GM12878 (cell line): Measurements from ENCODE around the gene TTC33. TPM values are rescaled to one million over a fixed set of nuclear protein-coding genes. Genes with fewer than 3 reads are reported as not detected.

Experiments
- ATAC-seq: fragments of 200-7000 bp; cut with Tn5 transposase; 3 replicates; pipeline ENCODE4 v1.9.1; 2020; ENCODE audit warnings: mild to moderate bottlenecking, moderate library complexity
- BruUV-seq: library from RNA; stranded (reverse); fragments of 400-500 nt; replicated peaks from 2 replicates; lab custom pipeline; 2021; lab: Mats Ljungman, UMichigan
- CTCF ChIA-PET: fragments of 300-600 bp; sonication (Branson Sonifier 250); formaldehyde crosslinking; extraction: SDS; loops from one replicate; lab custom pipeline; 2021; ENCODE audit warnings: inconsistent platforms; lab: Yijun Ruan, JAX
- POLR2A ChIA-PET: fragments of 350-600 bp; formaldehyde crosslinking; extraction: SDS; loops from one replicate; lab custom pipeline; 2021; ENCODE audit warnings: inconsistent platforms; lab: Charles Lee
- RAD21 ChIA-PET: fragments of 300-600 bp; sonication (Branson Sonifier 250); formaldehyde crosslinking; loops from one replicate; lab custom pipeline; 2023; ENCODE audit warnings: antibody characterized with exemption; ENCODE audit not compliant: unreplicated experiment; lab: Charles Lee
- SMC1A ChIA-PET: fragments of 300-600 bp; sonication (Branson Sonifier 250); formaldehyde crosslinking; loops from one replicate; lab custom pipeline; 2023; ENCODE audit not compliant: unreplicated experiment, uncharacterized antibody; lab: Charles Lee
- DNase-seq: peaks from one replicate; pipeline ENCODE4 v3.0.0-alpha.2; 2011; ENCODE audit warnings: low read depth, low spot score
- FAIRE-seq: peaks from 3 replicates; lab custom pipeline; 2011; peaks lifted over from hg19 to GRCh38; lab: Jason Lieb, UNC
- H2AFZ ChIP-seq: 2 replicates; pipeline ENCODE4 v1.6.0; 2011; ENCODE audit warnings: low read depth, low read length, control low read depth; ENCODE audit not compliant: control insufficient read depth
- H3K27ac ChIP-seq: 2 replicates; pipeline ENCODE4 v1.5.1; 2011; ENCODE audit warnings: control low read depth; ENCODE audit not compliant: control insufficient read depth, insufficient read depth
- H3K27me3 ChIP-seq, 2 experiments: replicated peaks in 1 of 2; 2 replicates each; pipeline versions ENCODE4 v1.6.0 to v1.6.1; 2011; ENCODE audit warnings: low read length in 1 of 2; ENCODE audit not compliant: control insufficient read depth in 2 of 2, insufficient read depth in 2 of 2
- H3K36me3 ChIP-seq, 2 experiments: 2 replicates each; pipeline ENCODE4 v1.5.1; 2011; ENCODE audit warnings: low read length in 1 of 2; ENCODE audit not compliant: control insufficient read depth in 2 of 2, insufficient read depth in 2 of 2
- H3K4me1 ChIP-seq: 2 replicates; pipeline ENCODE4 v1.6.1; 2011; ENCODE audit warnings: mild to moderate bottlenecking, low read length, moderate library complexity, mixed read lengths; ENCODE audit not compliant: control insufficient read depth, insufficient read depth
- H3K4me2 ChIP-seq: 2 replicates; pipeline ENCODE4 v1.6.0; 2011; ENCODE audit warnings: control low read depth; ENCODE audit not compliant: control insufficient read depth, insufficient read depth
- H3K4me3 ChIP-seq: fragments of 200-600 bp; sonication (generic); 2 replicates; pipeline ENCODE4 v1.5.1; 2016
- H3K79me2 ChIP-seq: 2 replicates; pipeline ENCODE4 v1.6.0; 2011; ENCODE audit warnings: low read length; ENCODE audit not compliant: control insufficient read depth, insufficient read depth
- H3K9ac ChIP-seq: 2 replicates; pipeline ENCODE4 v1.8.0; 2011; ENCODE audit warnings: low read length, control low read depth, mixed read lengths; ENCODE audit not compliant: control insufficient read depth, insufficient read depth
- H3K9me3 ChIP-seq: replicated peaks from 3 replicates; pipeline ENCODE4 v1.5.1; 2011; ENCODE audit warnings: mild to moderate bottlenecking, low read length; ENCODE audit not compliant: control insufficient read depth, insufficient read depth
- H4K20me1 ChIP-seq: 2 replicates; pipeline ENCODE4 v1.6.0; 2011; ENCODE audit not compliant: control insufficient read depth, insufficient read depth
- BACH1 ChIP-seq: fragments of 450-650 bp; IDR thresholded peaks from 2 replicates; pipeline ENCODE4 v1.6.1; 2017; ENCODE audit warnings: mild to moderate bottlenecking, borderline replicate concordance
- BHLHE40 ChIP-seq, 2 experiments: fragments of 450-650 bp in 1 of 2; IDR thresholded peaks; 2 replicates each; pipeline ENCODE4 v1.6.1; 2011 to 2017; ENCODE audit warnings: low read depth in 2 of 2, borderline replicate concordance in 1 of 2, improper control_type of control experiment in 1 of 2, low read length in 1 of 2, mild to moderate bottlenecking in 1 of 2
- DPF2 ChIP-seq: fragments of 450-650 bp; IDR thresholded peaks from 2 replicates; pipeline ENCODE4 v1.6.1; 2017; ENCODE audit warnings: mild to moderate bottlenecking
- HDAC6 ChIP-seq: fragments of 200-600 bp; sonication (generic); IDR thresholded peaks from one replicate; pipeline ENCODE4 v1.8.0; 2017; ENCODE audit warnings: antibody characterized with exemption; ENCODE audit not compliant: unreplicated experiment
- IKZF1 ChIP-seq: fragments of 450-650 bp; conservative IDR thresholded peaks from 2 replicates; pipeline ENCODE4 v1.6.1; 2017; ENCODE audit warnings: antibody characterized with exemption, mild to moderate bottlenecking
- IRF4 ChIP-seq: IDR thresholded peaks from 2 replicates; pipeline ENCODE4 v1.6.1; 2011; ENCODE audit warnings: low read depth, low read length
- POLR2A ChIP-seq: IDR thresholded peaks from 2 replicates; pipeline ENCODE4 v1.6.1; 2011; ENCODE audit warnings: low read depth, mild to moderate bottlenecking, low read length
- SMARCA5 ChIP-seq: fragments of 450-650 bp; IDR thresholded peaks from 2 replicates; pipeline ENCODE4 v1.6.1; 2017; ENCODE audit warnings: mild to moderate bottlenecking
- ZNF207 ChIP-seq: fragments of 450-650 bp; IDR thresholded peaks from 2 replicates; pipeline ENCODE4 v1.6.1; 2014; ENCODE audit warnings: antibody characterized with exemption, mild to moderate bottlenecking, borderline replicate concordance
- WGBS: methylation state at CpG from one replicate; pipeline ENCODE4 v1.1.6; 2016; ENCODE audit warnings: low lambda C conversion rate; ENCODE audit not compliant: insufficient replicate concordance, insufficient coverage; ENCODE audit errors: missing lambda C conversion rate; 5-methylcytosine and 5-hydroxymethylcytosine counted together
- in situ Hi-C: fragments of 300-500 bp; cut with MboI; formaldehyde crosslinking; loops from 9 replicates; pipeline ENCODE4 v1.14.3; 2018; ENCODE audit warnings: mixed read lengths
- intact Hi-C: fragments of 100-400 bp; cut with micrococcal nuclease; formaldehyde crosslinking; loops from one replicate; pipeline ENCODE4 v1.14.2; 2022; ENCODE audit not compliant: unreplicated experiment
- polyA plus RNA-seq, 11 experiments: library from polyadenylated mRNA; depleted of rRNA in 4 of 11; unstranded in 6 of 11; stranded (reverse) in 5 of 11; fragments of >200 nt; fragmentation: Nextera tagmentation in 4 of 11; fragmentation: Illumina TruSeq in 1 of 11; extraction: Ambion mirVana in 4 of 11; extraction: Trizol in 1 of 11; gene quantifications; 1 replicate in 1 of 11; 2 replicates in 10 of 11; pipeline versions ENCODE4 v1.2.1 to v1.2.3, GENCODE V29; 2011 to 2016; ENCODE audit warnings: inconsistent platforms in 2 of 11, missing spikeins in 2 of 11, low read depth in 1 of 11
- total RNA-seq, 4 experiments: library from RNA; depleted of rRNA in 3 of 4; stranded (reverse); fragments of >200 nt in 3 of 4; fragmentation: Illumina TruSeq in 1 of 4; extraction: Trizol in 1 of 4; gene quantifications; 2 replicates each; pipeline versions ENCODE4 v1.2.1 to v1.2.3, GENCODE V29; 2013 to 2021
- TF ChIP-seq, protein P1 (sequence below): fragments of 450-650 bp; IDR thresholded peaks from 2 replicates; pipeline ENCODE4 v1.6.1; 2017; ENCODE audit warnings: mild to moderate bottlenecking, moderate library complexity
- TF ChIP-seq, protein P2 (sequence below): fragments of 450-650 bp; conservative IDR thresholded peaks from 2 replicates; pipeline ENCODE4 v1.6.1; 2017; ENCODE audit warnings: mild to moderate bottlenecking, moderate library complexity
- TF ChIP-seq, protein P3 (sequence below): IDR thresholded peaks from 2 replicates; pipeline ENCODE4 v1.6.1; 2012; ENCODE audit warnings: low read depth, low read length, improper control_type of control experiment

Gene TTC33
- total and polyA plus RNA-seq, 10 of the 15 experiments (the other 5 are each of a cell fraction or from before 2014, with no cell fraction given) = 7.9 to 22.3 (median 14.6) TPM

DNA sequence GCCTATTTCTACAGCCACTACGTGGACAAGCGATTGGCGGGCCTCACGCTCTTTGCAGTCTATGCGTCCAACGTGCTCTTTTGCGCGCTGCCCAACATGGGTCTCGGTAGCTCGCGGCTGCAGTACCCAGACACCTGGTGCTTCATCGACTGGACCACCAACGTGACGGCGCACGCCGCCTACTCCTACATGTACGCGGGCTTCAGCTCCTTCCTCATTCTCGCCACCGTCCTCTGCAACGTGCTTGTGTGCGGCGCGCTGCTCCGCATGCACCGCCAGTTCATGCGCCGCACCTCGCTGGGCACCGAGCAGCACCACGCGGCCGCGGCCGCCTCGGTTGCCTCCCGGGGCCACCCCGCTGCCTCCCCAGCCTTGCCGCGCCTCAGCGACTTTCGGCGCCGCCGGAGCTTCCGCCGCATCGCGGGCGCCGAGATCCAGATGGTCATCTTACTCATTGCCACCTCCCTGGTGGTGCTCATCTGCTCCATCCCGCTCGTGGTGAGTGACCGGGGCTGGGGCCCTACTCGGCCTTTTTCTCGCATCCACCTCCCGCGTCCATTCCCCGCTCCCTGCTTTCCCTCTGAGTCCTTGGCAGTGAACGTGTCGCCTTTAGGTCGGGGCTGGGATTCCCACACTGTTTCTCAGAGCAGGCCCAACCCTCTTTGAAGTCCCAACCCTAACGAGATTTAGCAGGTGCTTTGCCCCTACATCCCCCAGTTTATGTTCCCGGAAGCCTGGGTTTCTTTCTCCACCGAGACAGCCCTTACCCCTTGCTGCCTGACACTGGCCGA, 74.2 kb downstream of the TTC33 start:
- no peak overlapping the region for H3K9ac ChIP-seq
- peak overlapping the region; percentile 30 for H2AFZ ChIP-seq
- H3K4me3 ChIP-seq = peak overlapping the region; percentile 77; the same call in 1 of the 2 replicates
- H3K79me2 ChIP-seq = no peaks in the 10 kb centered on the region; the same call in 1 of the 2 replicates
- no peaks in the 10 kb centered on the region for H3K36me3 ChIP-seq
- H3K4me2 ChIP-seq = peak overlapping the region; percentile 98
- no TSS peak for BruUV-seq
- DNase-seq = no peak
- H3K27ac ChIP-seq = no peak overlapping the region
- POLR2A ChIA-PET = interaction anchor here (0.6 kb wide), 2 partner anchors 219 to 1705 kb away, joined by 3 to 5 read pairs; no protein-coding TSS in a partner anchor
- H4K20me1 ChIP-seq = peaks cover 3% of the 10 kb centered on the region; the same call in 1 of the 2 replicates
- intact Hi-C loops = loop anchor here (5.0 to 10.0 kb wide), 4 partner anchors 104 to 657 kb away; no protein-coding TSS in a partner anchor
- H3K27me3 ChIP-seq = peaks cover 5 to 19% of the 10 kb centered on the region in 2 experiments; a peak in 3 of 4 replicates
- in situ Hi-C loops = loop anchor here (5.0 to 25.0 kb wide), 3 partner anchors 194 to 1094 kb away; no protein-coding TSS in a partner anchor
- peak in 1 of 2 experiments; percentile 30; a peak in 2 of 4 replicates for TF ChIP-seq BHLHE40 (IDR thresholded peaks at IDR 0.05; ENCODE audit: borderline replicate concordance in 1 of 2, low read depth in 2 of 2, low read length in 1 of 2)
- no peak for TF ChIP-seq IRF4
- TF ChIP-seq POLR2A = no peak
- TF ChIP-seq SMARCA5 = no peak
- 0 out of 2 replicates have a peak, but pooled peaks have one; percentile 35 for TF ChIP-seq IKZF1
- TF ChIP-seq, protein P1, sequence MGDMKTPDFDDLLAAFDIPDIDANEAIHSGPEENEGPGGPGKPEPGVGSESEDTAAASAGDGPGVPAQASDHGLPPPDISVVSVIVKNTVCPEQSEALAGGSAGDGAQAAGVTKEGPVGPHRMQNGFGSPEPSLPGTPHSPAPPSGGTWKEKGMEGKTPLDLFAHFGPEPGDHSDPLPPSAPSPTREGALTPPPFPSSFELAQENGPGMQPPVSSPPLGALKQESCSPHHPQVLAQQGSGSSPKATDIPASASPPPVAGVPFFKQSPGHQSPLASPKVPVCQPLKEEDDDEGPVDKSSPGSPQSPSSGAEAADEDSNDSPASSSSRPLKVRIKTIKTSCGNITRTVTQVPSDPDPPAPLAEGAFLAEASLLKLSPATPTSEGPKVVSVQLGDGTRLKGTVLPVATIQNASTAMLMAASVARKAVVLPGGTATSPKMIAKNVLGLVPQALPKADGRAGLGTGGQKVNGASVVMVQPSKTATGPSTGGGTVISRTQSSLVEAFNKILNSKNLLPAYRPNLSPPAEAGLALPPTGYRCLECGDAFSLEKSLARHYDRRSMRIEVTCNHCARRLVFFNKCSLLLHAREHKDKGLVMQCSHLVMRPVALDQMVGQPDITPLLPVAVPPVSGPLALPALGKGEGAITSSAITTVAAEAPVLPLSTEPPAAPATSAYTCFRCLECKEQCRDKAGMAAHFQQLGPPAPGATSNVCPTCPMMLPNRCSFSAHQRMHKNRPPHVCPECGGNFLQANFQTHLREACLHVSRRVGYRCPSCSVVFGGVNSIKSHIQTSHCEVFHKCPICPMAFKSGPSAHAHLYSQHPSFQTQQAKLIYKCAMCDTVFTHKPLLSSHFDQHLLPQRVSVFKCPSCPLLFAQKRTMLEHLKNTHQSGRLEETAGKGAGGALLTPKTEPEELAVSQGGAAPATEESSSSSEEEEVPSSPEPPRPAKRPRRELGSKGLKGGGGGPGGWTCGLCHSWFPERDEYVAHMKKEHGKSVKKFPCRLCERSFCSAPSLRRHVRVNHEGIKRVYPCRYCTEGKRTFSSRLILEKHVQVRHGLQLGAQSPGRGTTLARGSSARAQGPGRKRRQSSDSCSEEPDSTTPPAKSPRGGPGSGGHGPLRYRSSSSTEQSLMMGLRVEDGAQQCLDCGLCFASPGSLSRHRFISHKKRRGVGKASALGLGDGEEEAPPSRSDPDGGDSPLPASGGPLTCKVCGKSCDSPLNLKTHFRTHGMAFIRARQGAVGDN = peak; percentile 64
- peak; percentile 52 for TF ChIP-seq HDAC6
- no peak for TF ChIP-seq ZNF207
- peak; percentile 34; the same call in 1 of the 2 replicates for TF ChIP-seq DPF2
- TF ChIP-seq BACH1 = 0 out of 2 replicates have a peak, but pooled peaks have one; percentile 20
- TF ChIP-seq, protein P2, sequence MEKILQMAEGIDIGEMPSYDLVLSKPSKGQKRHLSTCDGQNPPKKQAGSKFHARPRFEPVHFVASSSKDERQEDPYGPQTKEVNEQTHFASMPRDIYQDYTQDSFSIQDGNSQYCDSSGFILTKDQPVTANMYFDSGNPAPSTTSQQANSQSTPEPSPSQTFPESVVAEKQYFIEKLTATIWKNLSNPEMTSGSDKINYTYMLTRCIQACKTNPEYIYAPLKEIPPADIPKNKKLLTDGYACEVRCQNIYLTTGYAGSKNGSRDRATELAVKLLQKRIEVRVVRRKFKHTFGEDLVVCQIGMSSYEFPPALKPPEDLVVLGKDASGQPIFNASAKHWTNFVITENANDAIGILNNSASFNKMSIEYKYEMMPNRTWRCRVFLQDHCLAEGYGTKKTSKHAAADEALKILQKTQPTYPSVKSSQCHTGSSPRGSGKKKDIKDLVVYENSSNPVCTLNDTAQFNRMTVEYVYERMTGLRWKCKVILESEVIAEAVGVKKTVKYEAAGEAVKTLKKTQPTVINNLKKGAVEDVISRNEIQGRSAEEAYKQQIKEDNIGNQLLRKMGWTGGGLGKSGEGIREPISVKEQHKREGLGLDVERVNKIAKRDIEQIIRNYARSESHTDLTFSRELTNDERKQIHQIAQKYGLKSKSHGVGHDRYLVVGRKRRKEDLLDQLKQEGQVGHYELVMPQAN = 0 out of 2 replicates have a peak, but pooled peaks have one; percentile 48
- TF ChIP-seq, protein P3, sequence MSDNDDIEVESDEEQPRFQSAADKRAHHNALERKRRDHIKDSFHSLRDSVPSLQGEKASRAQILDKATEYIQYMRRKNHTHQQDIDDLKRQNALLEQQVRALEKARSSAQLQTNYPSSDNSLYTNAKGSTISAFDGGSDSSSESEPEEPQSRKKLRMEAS = peak; percentile 41
- TF ChIP-seq, all 136 proteins: peak for 8
- ChIA-PET SMC1A (interaction anchor here (1.1 to 1.4 kb wide), 5 partner anchors 9 to 560 kb away, joined by 3 to 4 read pairs (median 4); no protein-coding TSS in a partner anchor), RAD21 (interaction anchor here (2.8 kb wide), 1 partner anchor 195 kb away, joined by 12 read pairs; no protein-coding TSS in a partner anchor), CTCF (interaction anchor here (0.8 to 1.4 kb wide), 4 partner anchors 9 to 1103 kb away, joined by 3 to 5 read pairs (median 3); no protein-coding TSS in a partner anchor)
- WGBS = 3% methylated on average over 61 of the region's 67 CpGs
- FAIRE-seq (no peak), ATAC-seq (peak; percentile 6)
- H3K9me3 ChIP-seq = no peaks in the 10 kb centered on the region
- H3K4me1 ChIP-seq = peaks cover 8% of the 10 kb centered on the region
